Measurements from ENCODE around the gene RTN4.
A peak's percentile ranks its signal among the peaks of the same experiment; 100 is the strongest.

The RTN4 gene

DNA sequence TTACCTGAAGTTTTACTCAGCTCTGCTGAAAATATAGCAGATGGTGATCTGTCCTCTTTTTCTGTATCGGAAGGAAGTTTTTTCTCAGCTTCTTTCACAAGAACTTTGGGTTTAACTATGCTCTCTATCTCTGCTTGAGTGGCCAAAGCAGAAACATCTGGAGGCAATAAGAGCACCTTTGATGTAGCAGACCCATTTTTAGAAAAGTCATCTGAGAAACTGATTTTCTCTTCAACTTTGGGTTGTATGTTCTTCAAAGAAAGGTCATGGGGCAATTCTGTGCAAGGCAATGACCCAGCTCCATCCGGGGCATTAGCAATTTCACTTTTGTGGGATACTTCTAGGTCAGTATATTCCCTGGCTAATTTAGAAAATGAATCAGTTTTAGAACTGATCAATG, 25.2 kb downstream of the RTN4 start:
- Histone ChIP-seq H4K20me1 (ENCODE audit: insufficient read depth, low read length) (no peaks in the 10 kb centered on the region), H3K36me3 (ENCODE audit: insufficient read depth, low read length) (no peaks in the 10 kb centered on the region), H3K9ac (ENCODE audit: low read length) (no peak overlapping the region), H3K79me2 (ENCODE audit: insufficient read depth, low read length) (peaks cover 28% of the 10 kb centered on the region; the same call in 1 of the 2 replicates), H3K4me1 (ENCODE audit: insufficient read depth, low read length, severe bottlenecking) (peaks cover 41% of the 10 kb centered on the region), H3K4me3 (ENCODE audit: low read depth, low read length, poor library complexity, severe bottlenecking) (no peak overlapping the region), H2AFZ (ENCODE audit: low read length) (no peak overlapping the region), H3K9me3 (ENCODE audit: low read length) (no peaks in the 10 kb centered on the region), H3F3A (ENCODE audit: insufficient read depth, low read length) (no peaks in the 10 kb centered on the region), H3K9me2 (ENCODE audit: low read depth, low read length) (no peaks in the 10 kb centered on the region), H3K27ac (ENCODE audit: low read depth, low read length, poor library complexity, severe bottlenecking) (peak overlapping the region; percentile 20), H3K4me2 (ENCODE audit: low read length) (peak overlapping the region; percentile 33), H3K27me3 (ENCODE audit: insufficient read depth, low read length) (no peaks in the 10 kb centered on the region)
- TF ChIP-seq, protein P1, sequence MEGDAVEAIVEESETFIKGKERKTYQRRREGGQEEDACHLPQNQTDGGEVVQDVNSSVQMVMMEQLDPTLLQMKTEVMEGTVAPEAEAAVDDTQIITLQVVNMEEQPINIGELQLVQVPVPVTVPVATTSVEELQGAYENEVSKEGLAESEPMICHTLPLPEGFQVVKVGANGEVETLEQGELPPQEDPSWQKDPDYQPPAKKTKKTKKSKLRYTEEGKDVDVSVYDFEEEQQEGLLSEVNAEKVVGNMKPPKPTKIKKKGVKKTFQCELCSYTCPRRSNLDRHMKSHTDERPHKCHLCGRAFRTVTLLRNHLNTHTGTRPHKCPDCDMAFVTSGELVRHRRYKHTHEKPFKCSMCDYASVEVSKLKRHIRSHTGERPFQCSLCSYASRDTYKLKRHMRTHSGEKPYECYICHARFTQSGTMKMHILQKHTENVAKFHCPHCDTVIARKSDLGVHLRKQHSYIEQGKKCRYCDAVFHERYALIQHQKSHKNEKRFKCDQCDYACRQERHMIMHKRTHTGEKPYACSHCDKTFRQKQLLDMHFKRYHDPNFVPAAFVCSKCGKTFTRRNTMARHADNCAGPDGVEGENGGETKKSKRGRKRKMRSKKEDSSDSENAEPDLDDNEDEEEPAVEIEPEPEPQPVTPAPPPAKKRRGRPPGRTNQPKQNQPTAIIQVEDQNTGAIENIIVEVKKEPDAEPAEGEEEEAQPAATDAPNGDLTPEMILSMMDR (IDR thresholded peaks at IDR 0.05; ENCODE audit: low read length), result no peak
- no peak for TF ChIP-seq EZH2 (IDR thresholded peaks at IDR 0.05; ENCODE audit: borderline replicate concordance, low read length)

DNA sequence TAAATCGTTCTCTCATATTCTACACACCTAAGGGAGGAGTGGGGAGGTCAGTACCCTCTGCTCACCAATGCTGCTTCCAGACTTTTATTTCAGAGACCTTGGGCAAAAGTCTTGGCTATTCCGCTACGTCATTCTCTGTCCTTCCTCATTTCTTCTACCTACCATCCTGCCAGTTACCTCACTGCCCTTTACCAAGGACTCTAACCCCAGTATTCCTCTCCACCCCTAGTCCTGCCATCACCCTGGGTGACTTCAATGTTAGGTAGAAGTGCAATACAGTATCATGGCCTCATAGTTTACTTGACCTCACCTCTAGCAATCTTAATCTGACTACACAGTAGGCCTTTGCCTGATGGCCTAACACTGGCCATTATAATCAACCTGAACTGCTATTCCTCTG, 27.8 kb downstream of the RTN4 start:
- Histone ChIP-seq H3K27me3 (ENCODE audit: insufficient read depth, low read length) (no peaks in the 10 kb centered on the region), H3K36me3 (ENCODE audit: insufficient read depth, low read length) (peaks cover 7% of the 10 kb centered on the region; the same call in 1 of the 2 replicates), H2AFZ (ENCODE audit: low read length) (no peak overlapping the region), H3K27ac (ENCODE audit: low read depth, low read length, poor library complexity, severe bottlenecking) (no peak overlapping the region), H3K4me2 (ENCODE audit: low read length) (no peak overlapping the region), H3K9ac (ENCODE audit: low read length) (no peak overlapping the region), H3K4me3 (ENCODE audit: low read depth, low read length, poor library complexity, severe bottlenecking) (no peak overlapping the region), H3F3A (ENCODE audit: insufficient read depth, low read length) (no peaks in the 10 kb centered on the region), H3K4me1 (ENCODE audit: insufficient read depth, low read length, severe bottlenecking) (peaks cover 49% of the 10 kb centered on the region), H3K79me2 (ENCODE audit: insufficient read depth, low read length) (peaks cover 27% of the 10 kb centered on the region), H4K20me1 (ENCODE audit: insufficient read depth, low read length) (no peaks in the 10 kb centered on the region), H3K9me2 (ENCODE audit: low read depth, low read length) (no peaks in the 10 kb centered on the region), H3K9me3 (ENCODE audit: low read length) (no peaks in the 10 kb centered on the region)
- TF ChIP-seq EZH2 (IDR thresholded peaks at IDR 0.05; ENCODE audit: borderline replicate concordance, low read length), result no peak
- TF ChIP-seq, protein P1 (IDR thresholded peaks at IDR 0.05; ENCODE audit: low read length), result no peak

DNA sequence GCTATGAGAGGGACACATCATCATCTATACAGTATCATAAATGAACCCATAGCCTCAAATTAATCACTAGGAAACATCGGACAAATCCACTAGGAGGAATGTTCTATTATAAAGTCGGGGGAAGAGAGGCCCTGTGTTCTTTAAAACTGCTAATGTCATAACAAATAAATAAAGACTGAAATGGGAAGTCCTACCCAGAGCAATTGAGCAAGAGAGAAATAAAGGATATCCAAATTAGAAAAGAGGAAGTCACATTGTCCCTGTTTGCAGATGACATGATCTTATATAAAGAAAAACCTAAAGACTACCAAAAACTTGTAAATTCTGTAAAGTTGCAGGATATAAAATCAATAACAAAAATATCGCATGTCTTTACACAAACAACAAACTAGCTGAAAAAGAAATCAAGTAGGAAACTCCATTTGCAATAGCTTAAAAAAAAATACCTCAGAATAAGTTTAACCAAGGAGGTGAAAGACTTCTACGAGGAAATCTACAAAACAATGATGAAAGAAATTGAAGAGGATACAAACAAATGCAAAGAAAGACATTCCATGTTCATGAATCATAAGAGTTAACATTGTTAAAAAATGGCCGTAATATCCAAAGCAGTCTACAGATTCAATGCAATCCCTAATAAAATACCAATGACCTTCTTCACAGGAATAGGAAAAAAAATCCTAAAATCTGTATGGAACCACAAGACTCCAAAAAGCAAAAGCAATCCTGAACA, 30.6 kb downstream of the RTN4 start:
- H3K4me3 ChIP-seq (ENCODE audit: low read depth, low read length, poor library complexity, severe bottlenecking), result no peak overlapping the region
- H3K4me2 ChIP-seq (ENCODE audit: low read length), result peak overlapping the region; percentile 43; the same call in 1 of the 2 replicates
- H3K9me3 ChIP-seq (ENCODE audit: low read length), result 0 out of 2 replicates have a peak, but pooled peaks cover 2% of the 10 kb centered on the region
- H3K79me2 ChIP-seq (ENCODE audit: insufficient read depth, low read length), result peaks cover 25% of the 10 kb centered on the region
- H3K27ac ChIP-seq (ENCODE audit: low read depth, low read length, poor library complexity, severe bottlenecking), result peak overlapping the region; percentile 42
- no peak overlapping the region for H2AFZ ChIP-seq (ENCODE audit: low read length)
- no peaks in the 10 kb centered on the region for H3F3A ChIP-seq (ENCODE audit: insufficient read depth, low read length)
- no peaks in the 10 kb centered on the region for H3K9me2 ChIP-seq (ENCODE audit: low read depth, low read length)
- H3K4me1 ChIP-seq (ENCODE audit: insufficient read depth, low read length, severe bottlenecking), result peaks cover 21% of the 10 kb centered on the region
- no peaks in the 10 kb centered on the region for H3K27me3 ChIP-seq (ENCODE audit: insufficient read depth, low read length)
- no peak overlapping the region for H3K9ac ChIP-seq (ENCODE audit: low read length)
- H4K20me1 ChIP-seq (ENCODE audit: insufficient read depth, low read length), result no peaks in the 10 kb centered on the region
- TF ChIP-seq, protein P1 (IDR thresholded peaks at IDR 0.05; ENCODE audit: low read length), result no peak
- no peak for TF ChIP-seq EZH2 (IDR thresholded peaks at IDR 0.05; ENCODE audit: borderline replicate concordance, low read length)
- H3K36me3 ChIP-seq (ENCODE audit: insufficient read depth, low read length), result peaks cover 7% of the 10 kb centered on the region; the same call in 1 of the 2 replicates
